HG02885 (cell line): ENCODE results near the gene AKR1D1.

Source experiments
- ATAC-seq: cut with Tn5 transposase; IDR thresholded peaks from one replicate; pipeline ENCODE4 v1.9.1; 2021; ENCODE audit warnings: mild to moderate bottlenecking; ENCODE audit not compliant: unreplicated experiment, poor library complexity

Gene AKR1D1

DNA sequence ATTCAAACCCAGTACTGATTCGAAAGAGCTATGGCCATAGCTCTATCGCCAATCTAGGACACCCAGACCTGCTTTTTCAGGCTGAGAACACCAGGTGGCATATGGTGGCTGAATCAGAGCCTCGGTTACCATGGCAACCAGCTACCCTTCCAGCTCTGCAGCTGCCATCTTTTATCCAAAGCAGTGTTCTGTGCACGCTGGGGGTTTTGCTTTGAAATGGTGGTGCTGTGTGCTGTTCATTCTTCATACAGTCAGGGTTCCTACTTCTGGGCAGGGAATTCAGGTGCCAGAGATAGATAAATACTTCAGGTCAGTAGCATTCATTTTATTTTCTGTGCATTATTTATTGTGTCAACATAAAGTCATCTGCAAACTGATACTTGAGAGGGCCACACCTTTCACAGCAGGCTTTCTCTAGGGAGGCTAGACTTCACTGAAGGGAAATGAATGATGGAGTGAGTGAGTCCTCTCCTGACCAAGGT, 85.4 kb downstream of the AKR1D1 start:
- ATAC-seq: peak; percentile 100

DNA sequence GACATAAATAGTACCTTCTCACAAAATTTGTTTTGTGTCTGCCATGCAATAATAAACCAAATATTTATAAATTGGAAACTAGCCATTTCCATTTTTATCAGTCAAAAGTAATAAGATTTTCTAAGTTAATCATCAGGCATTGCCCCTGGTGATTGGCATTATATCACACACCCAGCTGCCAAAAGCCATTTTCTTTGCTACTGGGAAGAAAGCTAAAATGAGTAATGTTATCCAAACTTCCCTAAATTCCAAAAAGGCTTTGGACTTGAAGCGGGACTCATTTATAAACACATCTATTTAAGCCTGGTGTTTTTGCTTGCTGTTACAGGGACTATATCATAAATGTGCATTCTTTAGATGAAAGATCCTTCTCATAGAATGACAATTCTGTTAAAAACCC, 86.0 kb downstream of the AKR1D1 start:
- no peak for ATAC-seq

DNA sequence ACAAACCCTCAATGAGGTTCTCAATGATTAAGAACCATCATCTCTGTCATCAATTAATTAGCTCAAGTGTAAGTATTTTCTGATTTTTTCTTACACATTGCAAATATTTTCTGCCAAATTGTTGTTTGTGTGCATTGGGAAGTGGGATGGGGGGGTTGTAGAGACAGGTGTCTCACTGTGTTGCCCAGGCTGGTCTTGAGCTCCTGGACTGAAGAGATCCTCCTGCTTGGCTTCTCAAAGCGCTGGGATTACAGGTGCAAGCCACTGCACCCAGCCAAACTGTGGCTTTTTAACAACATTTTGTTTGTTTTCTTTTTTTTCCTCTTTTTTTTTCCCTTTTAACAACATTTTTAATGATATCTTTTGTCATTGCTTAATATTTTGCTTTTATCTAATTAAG, 87.5 kb downstream of the AKR1D1 start:
- no peak for ATAC-seq

DNA sequence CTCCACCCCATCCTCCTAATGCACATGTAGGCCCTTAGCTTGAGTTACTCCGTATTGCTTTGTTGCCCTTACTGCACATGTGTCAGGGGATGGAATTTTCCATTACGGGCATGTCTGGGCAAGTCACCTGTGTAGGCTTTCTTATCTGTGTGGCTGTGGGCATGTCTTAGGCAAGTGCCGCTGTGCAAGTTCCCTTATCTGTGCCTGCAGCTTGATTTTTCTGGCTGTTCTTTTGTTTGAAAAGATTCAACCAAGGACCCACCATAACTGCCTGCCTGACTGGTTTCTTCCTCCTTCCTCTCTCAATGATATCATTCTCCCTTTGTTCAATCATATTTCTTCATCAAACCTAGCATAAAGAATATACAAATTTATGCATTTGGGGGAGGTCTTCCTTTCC, 88.5 kb downstream of the AKR1D1 start:
- no peak for ATAC-seq

DNA sequence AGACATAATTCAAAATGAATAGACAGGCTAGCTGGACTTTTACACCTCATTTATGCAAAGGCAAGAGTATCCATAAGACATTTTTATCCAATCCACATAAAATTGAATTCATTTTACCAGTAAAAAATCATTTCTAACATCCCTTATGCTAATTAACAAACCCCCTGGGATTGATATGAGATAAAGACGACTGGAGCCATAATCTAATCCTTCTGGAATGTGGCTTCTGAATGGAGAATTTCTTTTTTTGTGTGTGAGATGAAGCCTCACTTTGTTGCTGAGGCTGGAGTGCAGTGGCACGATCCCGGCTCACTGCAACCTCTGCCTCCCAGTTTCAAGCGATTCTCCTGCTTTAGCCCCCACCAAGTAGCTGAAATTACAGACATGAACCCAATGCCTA, 90.4 kb downstream of the AKR1D1 start:
- no peak for ATAC-seq

DNA sequence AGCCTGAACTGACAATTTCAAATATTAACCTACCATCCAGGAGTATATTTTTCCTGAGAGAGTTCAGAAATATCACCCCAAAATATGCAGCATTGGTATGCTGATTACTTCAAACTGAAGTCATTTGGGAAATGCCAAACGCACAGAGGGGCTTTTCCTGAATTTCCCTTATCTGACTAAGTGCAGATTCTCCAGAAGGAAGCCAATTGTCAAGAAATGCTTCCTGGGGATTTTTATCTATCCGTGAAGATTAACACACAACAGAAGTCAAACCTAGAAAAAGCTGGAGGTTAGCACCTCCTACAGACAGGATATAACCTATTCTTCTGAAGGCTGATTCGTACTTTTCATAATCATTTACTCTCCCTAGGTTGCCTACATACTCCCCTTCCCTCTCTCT, 91.0 kb downstream of the AKR1D1 start:
- no peak for ATAC-seq

DNA sequence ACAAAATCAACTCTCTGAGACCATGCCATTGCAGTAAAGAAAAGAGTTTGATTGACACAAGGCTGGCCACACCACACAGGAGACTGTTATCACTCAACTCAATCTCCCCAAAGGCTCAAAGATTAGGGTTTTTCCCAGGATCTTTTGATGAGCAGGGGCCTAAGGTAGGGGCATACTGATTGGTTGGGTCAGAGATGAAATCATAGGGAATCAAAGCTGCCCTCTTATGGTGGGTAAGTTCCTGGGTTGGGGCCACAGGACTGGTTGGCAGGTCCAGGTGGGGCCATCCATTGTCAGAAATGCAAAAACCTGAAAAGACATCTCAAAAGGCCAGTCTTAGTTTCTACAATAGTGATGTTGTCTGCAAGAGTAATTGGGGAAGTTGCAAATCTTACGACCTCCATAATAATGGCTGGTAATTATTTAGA, 91.6 kb downstream of the AKR1D1 start:
- ATAC-seq: no peak
